ENCODE measurements around the gene ARX.

Gene ARX

DNA sequence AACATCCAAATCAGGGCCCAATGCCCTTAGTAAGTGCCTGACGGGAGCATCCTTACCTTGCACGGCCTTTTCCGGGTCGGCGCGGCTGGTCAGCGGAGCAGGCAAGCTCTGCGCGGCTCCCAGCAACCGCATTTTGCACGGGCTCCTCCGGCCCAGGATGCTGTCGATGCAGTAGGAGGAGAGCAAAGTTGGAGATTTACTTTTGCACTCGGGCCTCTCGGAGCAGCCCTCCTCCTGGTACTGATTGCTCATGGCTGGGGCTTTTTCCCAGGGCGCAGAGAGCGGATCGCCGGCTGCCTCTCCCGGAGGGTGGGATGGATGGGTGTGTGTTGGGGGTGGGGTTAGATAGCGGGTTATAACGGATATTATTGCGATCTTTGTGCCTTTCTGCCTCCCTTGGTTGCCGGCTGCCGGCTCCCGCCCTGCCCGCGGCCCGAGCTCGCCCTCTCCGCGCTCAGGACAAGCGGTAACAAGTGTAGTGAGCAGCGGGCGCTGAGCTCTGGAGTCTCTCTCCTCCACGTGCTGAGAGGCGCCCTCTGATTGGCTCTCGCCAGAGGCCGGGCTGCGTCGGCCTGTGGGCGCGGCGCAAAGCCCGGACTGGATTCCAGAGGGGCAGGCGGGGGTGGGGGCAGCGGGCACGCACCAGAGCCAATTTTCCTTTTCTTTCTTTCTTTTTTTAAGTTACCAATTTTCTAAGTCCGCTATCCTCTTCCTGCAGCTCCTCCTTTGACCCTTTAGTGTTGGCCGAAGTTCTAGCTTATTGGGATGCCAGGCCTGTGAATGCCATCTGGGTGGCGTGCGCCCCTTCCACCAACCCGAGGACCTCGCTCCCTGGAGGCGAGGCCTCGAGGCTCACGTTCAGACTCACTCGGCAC lies at the start of gene ARX:
Gene ARX (minus strand): TSS at position 480 of the 875 bp plus-strand sequence. CDS start 228 bp downstream, at position 252.
- DNase-seq, result peak; percentile 56

GRCh38 chrX:25059273-25059672 lies 43.5 kb upstream of the ARX start:
- DNase-seq, result no peak

DNA sequence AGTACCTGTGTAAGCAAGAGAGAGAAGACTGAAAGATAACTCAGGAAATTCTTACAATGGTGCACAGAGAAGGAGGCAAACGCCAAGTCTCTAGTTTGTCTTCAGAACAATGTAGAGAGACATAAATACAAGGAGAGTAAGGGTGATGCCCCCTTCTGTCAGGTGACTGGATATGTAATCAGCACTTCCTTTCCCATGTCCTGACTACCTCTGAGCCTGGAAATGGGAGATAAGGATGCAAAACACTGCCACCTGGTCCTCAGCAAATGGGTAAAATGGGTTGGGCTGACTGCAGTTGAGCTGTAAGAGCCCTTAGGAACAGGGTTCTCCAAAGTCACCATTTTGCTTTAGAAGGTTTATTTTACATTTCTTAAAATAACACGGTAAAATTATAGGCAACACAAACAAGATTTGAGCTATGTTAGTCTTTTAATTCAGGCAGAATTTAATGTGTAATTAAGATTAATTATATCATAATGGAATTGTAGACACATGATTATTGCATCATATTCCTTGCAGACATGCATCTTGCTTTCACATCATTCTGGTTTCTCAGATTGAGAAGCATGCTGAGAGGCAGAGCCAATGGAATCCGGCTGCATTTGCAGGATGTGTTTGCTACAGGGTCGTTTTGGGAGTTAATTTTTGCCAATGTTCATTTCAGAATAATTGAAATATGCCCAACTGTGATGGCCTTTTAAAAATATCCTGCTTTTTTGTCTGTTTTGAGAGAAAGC lies 37.2 kb upstream of the ARX start:
- DNase-seq, result no peak

DNA sequence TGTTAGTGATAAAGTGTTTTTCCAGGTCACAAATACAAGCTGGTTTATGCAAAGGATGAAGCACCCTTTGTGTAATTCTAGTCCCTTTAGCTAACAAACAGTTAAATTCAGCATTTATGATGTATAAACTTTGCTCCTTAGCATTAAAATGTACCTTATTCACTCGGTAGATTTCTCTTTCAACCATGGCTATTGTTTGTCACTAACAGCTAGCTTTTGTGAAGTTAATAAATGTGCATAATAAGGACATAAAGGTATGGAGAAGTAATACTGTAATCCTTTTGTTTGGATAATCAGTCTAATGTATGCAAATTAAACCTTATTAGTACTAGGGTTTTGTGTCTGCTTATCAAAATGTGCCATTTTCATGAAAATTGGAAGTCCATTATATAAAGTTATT lies 34.2 kb upstream of the ARX start:
- DNase-seq, result no peak

GRCh38 chrX:25049357-25049756 lies 33.6 kb upstream of the ARX start:
- DNase-seq, result no peak

- DNase-seq, result no peak
Observed at GRCh38 chrX:25048178-25048577, 32.4 kb upstream of the ARX start.

DNA sequence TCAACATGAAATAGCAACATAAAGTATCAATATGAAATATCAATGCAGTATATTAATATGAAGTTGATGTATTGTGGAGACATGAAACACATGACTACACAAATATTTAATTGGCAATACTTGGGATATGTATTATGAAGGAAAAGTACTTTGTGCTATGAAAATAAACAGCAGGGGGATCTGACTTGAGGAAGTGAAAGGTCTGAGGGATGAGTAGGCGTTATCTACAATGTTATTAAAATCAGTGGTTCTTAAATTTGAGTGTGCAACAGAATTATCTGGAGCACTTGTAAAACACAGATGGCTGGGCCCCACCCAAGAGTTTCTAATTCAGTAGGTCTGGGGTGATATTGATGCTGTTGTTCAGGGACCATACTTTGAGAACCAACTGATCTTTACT lies 27.4 kb upstream of the ARX start:
- DNase-seq, result no peak

DNA sequence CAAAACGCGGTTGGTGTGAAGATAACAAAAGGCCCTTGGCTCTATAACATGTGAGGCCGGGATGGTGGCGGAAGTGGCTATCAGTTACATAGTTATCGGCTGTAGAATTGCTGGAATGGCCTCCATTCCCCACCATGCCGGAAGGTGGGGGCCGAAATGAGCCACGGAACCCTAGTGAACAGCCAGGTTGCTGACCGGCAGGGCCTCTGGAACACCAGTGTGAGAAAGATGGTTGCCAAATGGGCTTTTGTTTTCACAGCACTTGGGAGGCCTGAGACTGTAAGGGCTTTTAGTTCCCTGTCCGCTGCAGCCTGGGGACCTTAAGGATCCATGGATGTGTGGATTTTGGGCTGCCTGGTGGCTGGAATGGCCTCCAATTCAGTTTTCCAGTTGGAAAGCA lies 23.3 kb upstream of the ARX start:
- DNase-seq, result no peak

DNA sequence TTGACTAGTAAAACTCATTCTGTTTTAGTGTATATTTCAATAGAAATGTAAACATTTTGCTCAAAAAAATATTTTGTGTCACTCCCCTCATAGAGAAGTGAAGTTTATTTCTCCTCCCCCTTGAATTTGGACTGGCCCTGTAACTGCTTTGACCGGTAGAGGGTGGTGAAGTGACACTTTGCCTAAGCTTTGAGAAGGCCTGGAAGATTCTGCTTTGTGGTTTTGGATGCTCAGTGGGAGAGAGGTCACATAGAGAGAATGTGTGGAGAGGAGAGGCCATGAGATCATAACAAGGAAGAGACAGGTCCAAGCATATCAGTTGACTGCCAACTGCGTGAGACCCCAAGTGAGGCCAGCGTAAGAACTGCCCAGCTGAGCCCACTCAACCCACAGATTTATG lies 19.1 kb upstream of the ARX start:
- DNase-seq, result no peak

DNA sequence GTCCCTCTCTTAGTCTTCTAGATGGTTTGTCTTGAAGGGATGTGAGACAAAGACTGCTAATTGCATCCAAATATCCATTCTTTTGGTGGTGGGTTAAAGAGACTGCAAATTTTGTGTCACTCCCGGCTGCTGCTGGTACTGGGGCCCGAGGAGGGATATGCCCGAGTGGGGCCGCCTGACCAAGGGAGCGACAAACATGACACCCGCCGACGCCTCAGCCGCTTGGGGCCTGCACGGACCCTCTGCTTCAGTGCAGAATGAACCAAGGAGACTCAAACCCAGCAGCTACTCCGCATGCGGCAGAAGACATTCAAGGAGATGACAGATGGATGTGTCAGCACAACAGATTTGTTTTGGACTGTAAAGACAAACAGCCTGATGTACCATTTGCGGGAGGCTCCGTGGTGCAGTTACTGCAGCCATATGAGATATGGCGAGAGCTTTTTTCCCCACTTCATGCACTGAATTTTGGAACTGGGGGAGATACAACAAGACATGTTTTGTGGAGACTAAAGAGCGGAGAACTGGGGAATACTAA lies 13.6 kb upstream of the ARX start:
- no peak for DNase-seq

GRCh38 chrX:25028726-25029125 lies 13.0 kb upstream of the ARX start:
- DNase-seq, result no peak

- DNase-seq, result no peak
Observed at GRCh38 chrX:25026576-25026975, 10.8 kb upstream of the ARX start.

- no peak for DNase-seq
Observed at GRCh38 chrX:25025615-25026014, 9.8 kb upstream of the ARX start.

DNA sequence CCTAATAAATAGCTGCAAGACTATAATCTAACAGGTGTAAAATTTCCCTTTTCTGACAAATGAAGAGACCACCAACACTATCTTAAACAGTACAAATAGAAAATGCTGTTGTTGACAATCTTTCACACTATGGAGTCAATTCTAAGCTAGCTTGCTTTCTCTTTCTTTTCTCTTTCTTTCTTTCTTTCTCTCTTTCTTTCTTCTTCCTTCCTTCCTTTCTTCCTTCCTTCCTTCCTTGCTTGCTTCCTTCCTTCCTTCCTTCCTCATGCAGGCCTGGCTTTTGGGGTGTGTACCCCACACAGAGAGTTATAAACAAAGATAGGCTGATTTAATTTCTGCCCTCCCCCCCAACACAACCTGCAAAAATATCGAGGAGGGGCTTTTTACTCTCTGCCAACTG lies 8.1 kb upstream of the ARX start:
- DNase-seq, result no peak

DNA sequence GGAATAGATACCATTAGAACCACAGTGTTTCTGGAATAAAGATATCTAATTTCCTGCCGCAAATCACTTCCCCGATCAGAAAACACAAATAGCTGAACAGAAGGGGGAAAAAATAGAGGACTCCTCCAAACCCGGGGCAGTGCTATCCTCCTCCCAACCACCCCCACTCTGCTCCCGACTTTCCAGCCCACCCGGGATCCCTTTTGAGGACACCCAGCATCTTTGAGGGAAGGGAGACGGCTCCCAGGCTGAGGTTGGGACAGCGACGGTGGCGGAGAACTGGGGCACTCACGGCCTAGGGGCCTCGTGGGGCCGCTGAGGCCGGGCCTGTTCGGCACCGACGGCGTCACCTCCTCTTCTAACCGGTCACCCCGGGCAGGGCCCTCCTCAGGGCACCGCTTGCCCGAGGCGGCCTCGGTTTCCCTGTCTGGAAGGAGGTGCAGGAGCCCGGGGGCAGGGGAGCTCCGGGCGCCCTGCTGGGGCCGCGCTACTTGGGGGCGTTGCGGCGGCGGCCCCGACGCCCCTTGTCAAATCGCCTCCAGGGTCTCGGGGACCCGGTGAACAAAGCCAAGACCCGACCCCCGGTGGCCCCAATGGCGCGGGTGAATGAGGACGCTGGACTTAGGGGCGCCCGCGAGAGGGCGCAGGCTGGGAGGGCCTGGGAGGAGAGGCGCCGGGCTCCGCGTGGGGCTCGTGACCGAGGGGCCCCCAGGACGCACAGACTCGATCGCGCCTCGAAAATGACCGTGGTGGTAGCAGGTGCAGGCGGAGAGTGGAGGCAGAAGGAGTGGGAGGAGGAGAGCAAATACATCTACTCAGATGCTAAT lies 6.9 kb upstream of the ARX start:
- no peak for DNase-seq

DNA sequence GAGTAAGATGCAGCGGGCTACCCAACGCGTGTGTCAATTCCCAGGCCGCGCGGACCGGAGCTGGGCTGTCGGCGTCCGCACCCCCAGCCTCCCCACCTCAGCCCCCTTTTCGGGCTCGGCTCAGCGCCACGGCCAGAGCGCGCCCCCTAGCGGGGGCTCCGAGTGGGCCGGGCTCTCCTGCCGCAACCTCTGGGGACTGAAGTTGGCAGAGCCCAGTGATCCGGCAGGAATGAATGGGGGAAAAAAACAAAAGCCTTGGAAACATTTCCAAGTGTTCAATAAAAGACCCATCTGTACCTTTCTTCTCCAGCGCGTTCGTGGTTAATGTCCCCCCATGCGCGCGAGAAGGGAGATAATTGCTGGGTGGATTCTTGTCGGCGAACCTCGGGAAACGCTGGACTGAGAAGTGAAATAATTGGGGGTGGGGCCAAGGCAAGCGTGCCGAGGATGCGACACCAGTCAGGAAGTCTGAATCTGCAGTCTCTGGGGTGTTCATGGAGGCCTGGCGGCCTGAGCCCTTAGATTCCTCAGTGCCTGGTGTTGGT lies 5.2 kb upstream of the ARX start:
- no peak for DNase-seq

DNA sequence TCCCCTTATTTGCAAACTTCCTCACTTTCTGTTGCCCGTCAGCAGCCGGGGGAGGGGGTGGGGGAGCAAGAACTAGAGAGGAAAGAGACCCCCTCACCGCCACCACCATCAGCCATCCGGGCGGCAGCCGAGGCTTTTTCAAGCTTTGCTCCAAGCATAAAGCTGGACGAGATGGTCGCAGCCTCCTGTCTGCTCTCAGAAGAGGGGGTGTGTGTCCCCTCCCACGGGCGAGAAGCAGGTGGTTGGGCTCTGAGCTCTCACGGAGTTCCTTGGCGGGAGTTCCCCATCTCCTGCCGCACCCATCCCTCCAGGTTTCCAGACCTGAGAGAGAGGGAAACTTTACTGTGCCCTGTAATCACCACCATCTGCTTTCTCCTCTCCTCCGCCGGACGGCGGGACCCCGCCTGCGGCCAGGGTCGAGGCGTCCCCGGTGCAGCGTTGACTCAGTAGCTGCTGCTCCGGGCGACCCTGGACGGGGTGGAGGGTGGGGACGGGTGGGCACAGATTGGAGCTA lies 4.7 kb upstream of the ARX start:
- no peak for DNase-seq

GRCh38 chrX:25019707-25020390 lies 4.1 kb upstream of the ARX start:
- no peak for DNase-seq

DNA sequence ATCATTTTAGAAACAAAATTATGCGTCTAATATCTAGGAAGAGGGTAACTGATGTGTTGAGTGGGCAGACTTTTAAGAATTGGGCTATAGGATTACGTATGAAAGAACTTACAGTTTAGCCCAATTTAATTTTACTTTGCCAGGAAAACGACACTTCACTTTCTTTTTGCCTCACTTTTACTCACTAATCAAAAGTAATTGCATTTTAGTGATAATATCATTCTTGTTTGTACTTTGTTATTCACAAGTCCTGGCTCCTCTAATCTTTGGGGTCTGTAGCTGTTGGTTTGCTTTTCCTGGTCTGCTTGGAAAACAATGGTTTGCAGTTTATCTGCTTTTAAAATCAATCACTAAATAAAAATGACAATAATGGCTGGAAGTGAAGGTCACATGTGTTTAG lies 2.9 kb upstream of the ARX start:
- DNase-seq, result no peak

- DNase-seq, result no peak
Observed at GRCh38 chrX:25017667-25018247, 2.0 kb upstream of the ARX start.

DNA sequence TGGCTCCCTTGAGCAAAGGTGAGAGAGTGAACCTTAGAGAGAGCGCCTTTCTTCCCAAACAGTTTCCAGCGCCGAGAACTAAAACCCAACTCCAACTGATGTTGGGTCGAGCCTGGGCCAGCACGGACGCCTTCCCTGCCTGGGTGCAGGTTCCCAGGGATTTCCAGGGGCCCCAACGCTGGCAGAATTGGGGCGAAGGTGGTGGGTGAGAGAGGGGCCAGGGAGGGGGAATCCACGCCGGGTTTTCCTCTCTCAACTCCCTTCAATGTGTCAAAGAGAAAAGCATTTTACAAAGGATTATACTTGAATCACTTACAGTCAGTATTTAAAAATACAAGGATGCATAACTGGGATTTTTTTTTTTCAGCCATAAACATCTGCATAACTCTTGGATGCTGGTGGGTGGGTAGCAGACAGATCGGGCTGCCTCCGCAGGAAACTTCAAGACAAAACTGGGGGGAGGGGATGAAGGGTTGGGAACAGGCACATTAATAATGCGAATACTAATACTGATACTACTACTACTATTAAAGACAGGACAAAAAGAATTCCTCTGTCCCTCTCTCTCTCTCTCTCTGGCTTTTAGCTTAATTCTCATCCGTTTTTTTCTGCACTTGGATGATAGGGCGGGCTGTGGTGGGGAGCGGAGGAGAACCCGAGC lies 1.3 kb upstream of the ARX start:
- no peak for DNase-seq

Data from activated CD4-positive, alpha-beta T cell treated with anti-CD3 and anti-CD28 coated beads for 48 hours (primary cell).